ENCODE measurements around the gene COL5A1.

The COL5A1 gene

GRCh38 chr9:134847752-134848432, 206.3 kb downstream of the COL5A1 start:
- TF ChIP-seq FOXP2 (optimal IDR thresholded peaks at IDR 0.05; ENCODE audit: borderline replicate concordance, extremely low read depth, extremely low read length, insufficient read depth) (no peak), POLR2AphosphoS5 (IDR thresholded peaks at IDR 0.05; ENCODE audit: low read depth, low read length) (no peak), SIN3A (IDR thresholded peaks at IDR 0.05; ENCODE audit: borderline replicate concordance, insufficient read depth, low read length) (no peak), TAF1 (IDR thresholded peaks at IDR 0.05; ENCODE audit: borderline replicate concordance, insufficient read depth, low read length) (no peak), REST (IDR thresholded peaks at IDR 0.05; ENCODE audit: insufficient read depth in 1 of 2, low read depth in 2 of 2, low read length in 2 of 2) (no peak)

GRCh38 chr9:134848504-134848903, 206.9 kb downstream of the COL5A1 start:
- TF ChIP-seq FOXP2 (optimal IDR thresholded peaks at IDR 0.05; ENCODE audit: borderline replicate concordance, extremely low read depth, extremely low read length, insufficient read depth) = no peak
- no peak for TF ChIP-seq SIN3A (IDR thresholded peaks at IDR 0.05; ENCODE audit: borderline replicate concordance, insufficient read depth, low read length)
- TF ChIP-seq TAF1 (IDR thresholded peaks at IDR 0.05; ENCODE audit: borderline replicate concordance, insufficient read depth, low read length) = no peak
- no peak for TF ChIP-seq REST (IDR thresholded peaks at IDR 0.05; ENCODE audit: insufficient read depth in 1 of 2, low read depth in 2 of 2, low read length in 2 of 2)
- no peak for TF ChIP-seq POLR2AphosphoS5 (IDR thresholded peaks at IDR 0.05; ENCODE audit: low read depth, low read length)

- TF ChIP-seq FOXP2 (optimal IDR thresholded peaks at IDR 0.05; ENCODE audit: borderline replicate concordance, extremely low read depth, extremely low read length, insufficient read depth) (no peak), REST (IDR thresholded peaks at IDR 0.05; ENCODE audit: insufficient read depth in 1 of 2, low read depth in 2 of 2, low read length in 2 of 2) (no peak), POLR2AphosphoS5 (IDR thresholded peaks at IDR 0.05; ENCODE audit: low read depth, low read length) (no peak), TAF1 (IDR thresholded peaks at IDR 0.05; ENCODE audit: borderline replicate concordance, insufficient read depth, low read length) (no peak), SIN3A (IDR thresholded peaks at IDR 0.05; ENCODE audit: borderline replicate concordance, insufficient read depth, low read length) (no peak)
These were observed 209.0 kb downstream of the COL5A1 start for GRCh38 chr9:134850611-134851010.

GRCh38 chr9:134851020-134851419, 209.4 kb downstream of the COL5A1 start:
- TF ChIP-seq REST (IDR thresholded peaks at IDR 0.05; ENCODE audit: insufficient read depth in 1 of 2, low read depth in 2 of 2, low read length in 2 of 2) = no peak
- TF ChIP-seq FOXP2 (optimal IDR thresholded peaks at IDR 0.05; ENCODE audit: borderline replicate concordance, extremely low read depth, extremely low read length, insufficient read depth) = no peak
- no peak for TF ChIP-seq POLR2AphosphoS5 (IDR thresholded peaks at IDR 0.05; ENCODE audit: low read depth, low read length)
- no peak for TF ChIP-seq SIN3A (IDR thresholded peaks at IDR 0.05; ENCODE audit: borderline replicate concordance, insufficient read depth, low read length)
- no peak for TF ChIP-seq TAF1 (IDR thresholded peaks at IDR 0.05; ENCODE audit: borderline replicate concordance, insufficient read depth, low read length)

All from PFSK-1 (cell line).